HG03342 (cell line): ENCODE results near the gene RPS5.
A peak's percentile ranks its signal among the peaks of the same experiment; 100 is the strongest.
"Not testable (repeated sequence)": the region's sequence is repeated elsewhere in the genome, so short reads cannot be mapped to it uniquely, and the experiment has no call there.

ENCODE experiments used
- ATAC-seq: cut with Tn5 transposase; IDR thresholded peaks from one replicate; pipeline ENCODE4 v1.9.1; 2021; ENCODE audit warnings: mild to moderate bottlenecking, moderate library complexity; ENCODE audit not compliant: unreplicated experiment

Gene RPS5

DNA sequence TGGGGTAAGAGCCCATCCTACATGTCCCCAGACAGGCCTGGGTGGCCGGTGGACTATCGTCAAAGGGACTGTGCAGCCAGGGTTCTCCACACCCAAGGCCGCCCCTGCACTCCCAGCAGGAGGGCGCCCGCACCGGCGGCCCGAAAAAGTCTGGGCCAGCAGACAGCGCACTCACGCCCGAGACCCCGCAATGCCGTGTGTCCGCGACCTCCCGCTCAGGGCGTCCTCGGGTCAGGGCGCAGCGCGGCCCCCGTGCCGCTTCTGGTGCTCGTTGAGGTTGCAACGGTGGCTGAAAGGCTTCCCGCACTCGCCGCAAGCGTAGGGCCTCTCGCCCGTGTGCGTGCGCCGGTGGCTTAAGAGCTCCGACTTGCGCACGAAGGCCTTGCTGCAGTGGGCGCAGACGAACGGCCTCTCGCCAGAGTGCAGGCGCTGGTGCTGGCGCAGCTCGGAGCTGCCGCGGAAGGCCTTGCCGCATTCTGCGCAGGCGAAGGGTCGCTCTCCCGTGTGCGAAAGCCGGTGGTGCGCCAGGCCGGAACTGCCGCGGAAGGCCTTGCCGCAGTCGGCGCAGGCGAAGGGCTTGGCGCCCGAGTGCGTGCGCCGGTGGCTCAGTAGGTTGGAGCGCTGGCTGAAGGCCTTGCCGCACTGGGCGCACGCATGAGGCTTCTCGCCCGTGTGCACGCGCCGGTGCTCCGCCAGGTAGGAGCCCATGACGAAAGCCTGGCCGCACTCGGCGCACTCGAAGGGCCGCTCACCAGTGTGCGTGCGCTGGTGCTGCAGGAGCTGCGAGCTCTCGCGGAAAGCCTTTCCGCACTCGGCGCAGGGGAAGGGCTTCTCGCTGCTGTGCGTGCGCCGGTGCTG, 30.9 kb upstream of the RPS5 start:
- no peak for ATAC-seq

DNA sequence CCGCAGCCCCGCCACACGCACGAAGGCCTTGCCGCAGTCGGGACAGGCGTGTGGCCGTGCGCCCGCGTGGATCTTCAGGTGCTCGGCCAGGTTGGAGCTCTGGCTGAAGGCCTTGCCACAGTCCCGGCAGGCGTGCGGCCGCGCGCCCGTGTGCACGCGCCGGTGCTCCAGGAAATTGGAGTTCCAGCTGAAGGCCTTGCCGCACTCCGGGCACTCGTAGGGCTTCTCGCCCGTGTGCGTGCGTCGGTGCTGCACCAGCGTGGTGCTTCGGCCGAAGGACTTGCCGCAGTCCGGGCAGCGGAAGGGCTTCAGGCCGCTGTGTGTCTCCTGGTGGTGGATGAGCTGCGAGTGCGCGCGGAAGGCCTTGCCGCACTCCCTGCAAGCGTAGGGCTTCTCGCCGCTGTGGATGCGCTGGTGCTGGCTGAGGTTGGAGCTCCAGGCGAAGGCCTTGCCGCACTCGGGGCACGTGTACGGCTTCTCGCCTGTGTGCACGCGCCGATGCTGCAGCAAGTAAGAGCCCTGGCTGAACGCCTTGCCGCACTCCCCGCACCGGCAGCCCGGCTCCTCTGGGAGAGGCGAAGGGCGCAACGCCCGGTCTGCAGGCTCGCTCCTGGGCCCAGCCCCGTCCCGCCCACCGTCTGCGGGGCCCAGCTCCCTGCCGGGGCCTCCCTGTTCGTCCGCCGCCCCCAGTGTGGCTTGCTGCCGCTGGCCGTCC, 30.1 kb upstream of the RPS5 start:
- no peak for ATAC-seq

DNA sequence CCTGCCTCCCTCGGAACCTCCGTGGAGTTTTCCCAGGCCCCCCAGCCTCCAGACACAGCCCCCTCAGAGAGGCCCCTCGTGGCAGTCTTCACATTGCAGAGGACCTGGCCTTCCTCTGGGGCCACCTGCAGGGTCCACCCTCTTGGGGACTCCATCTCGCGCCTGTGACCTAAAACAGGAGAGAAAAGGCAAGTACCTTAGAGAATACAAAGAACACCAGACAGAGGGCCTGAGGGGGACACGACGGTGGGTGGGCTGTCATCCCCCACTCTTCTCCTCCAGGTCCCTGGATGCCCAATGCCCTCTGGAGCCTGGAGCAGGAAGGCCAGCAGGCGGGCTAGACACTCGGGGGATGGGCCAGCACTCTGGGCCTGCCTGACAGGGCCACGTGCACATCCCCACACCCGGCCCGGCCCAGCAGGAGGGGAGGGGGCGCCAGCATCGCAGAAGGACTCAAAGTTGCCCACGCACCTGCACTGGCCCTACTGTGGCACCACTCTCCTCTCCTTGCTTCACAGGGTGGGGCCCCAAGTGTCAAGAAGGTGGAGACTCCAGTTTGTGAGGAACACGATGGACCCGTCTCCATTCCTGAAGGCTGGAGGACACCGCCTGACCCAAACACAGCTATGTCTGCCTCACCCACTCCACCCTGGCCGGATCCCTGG, 29.5 kb upstream of the RPS5 start:
- ATAC-seq, result no peak

DNA sequence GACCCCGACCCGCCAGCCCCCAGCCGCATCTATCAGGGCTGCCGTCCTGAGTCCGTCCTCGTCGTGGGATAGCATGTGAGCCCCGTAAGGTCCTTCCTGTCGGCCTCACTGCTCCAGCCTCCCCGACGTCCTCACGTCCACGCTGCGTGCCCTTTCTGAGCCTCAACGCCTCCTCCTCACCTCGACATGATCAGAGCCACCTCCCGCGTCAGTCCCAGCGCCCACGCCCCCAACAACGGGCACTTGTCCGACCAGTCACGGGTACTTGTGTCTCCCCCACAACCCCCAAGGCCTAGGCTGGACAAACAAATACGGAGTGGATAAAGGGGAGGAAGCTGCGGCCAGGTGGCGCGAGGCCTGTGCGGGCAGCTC, 25.2 kb upstream of the RPS5 start:
- no peak for ATAC-seq

DNA sequence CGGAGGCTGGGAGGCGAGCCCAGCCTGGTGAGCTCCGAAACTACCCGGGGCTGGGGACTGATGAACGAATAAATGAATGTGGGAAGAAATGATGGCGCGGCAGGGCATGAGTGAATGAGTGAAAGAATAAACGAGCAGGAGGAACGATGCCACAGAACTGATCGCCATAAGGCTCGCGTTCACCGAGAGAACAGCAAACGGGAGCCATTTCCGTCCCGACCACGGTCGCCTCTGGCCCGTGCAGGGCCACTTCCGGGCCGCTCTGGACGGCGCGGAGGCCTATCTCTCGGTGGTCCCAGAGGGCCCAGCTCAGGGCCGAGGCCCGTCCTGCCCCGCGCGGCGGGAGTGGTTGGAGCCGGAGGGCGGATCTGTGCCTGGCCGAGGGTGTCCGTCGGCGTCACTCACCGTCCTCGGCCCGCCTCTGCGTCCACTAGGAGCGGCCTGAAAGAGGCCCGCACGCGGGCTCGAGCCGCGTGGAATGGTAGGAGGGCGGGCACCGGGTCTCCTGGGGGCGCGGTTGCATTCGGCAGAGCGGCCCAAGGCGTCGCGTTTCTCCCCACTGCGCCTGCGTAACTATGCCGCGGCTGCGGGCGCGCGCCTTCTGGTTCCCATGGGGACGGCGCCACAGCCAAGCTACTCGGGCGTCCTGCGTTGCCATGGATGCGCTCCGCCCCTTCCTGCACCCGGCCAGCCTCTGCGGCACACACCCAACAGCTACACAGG, 24.6 kb upstream of the RPS5 start, which contains the start of gene ZNF497:
Gene ZNF497, minus strand, starts transcription at position 480 of the 723 bp plus-strand sequence. CDS start 5,116 bp downstream, outside the sequence.
- peak; percentile 76 for ATAC-seq

DNA sequence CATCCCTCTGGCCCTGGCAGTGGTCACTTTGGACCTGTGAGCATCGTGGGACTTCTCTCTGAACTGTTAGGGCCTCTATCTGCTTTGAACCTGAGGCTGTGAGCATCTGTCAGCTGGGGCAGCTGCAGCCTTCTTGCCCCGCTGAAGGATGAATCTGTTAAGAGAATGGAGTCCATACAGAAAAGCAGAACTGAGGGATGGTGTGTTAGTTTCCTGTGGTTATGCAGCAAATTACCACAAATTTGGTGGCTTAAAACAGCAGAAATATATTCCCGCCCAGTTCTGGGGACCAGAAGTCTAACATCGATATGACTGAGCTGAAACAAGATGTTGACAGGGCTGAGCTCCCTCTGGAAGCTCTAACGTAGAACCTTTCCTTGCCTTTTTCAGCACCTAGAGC, 22.9 kb upstream of the RPS5 start:
- no peak for ATAC-seq

DNA sequence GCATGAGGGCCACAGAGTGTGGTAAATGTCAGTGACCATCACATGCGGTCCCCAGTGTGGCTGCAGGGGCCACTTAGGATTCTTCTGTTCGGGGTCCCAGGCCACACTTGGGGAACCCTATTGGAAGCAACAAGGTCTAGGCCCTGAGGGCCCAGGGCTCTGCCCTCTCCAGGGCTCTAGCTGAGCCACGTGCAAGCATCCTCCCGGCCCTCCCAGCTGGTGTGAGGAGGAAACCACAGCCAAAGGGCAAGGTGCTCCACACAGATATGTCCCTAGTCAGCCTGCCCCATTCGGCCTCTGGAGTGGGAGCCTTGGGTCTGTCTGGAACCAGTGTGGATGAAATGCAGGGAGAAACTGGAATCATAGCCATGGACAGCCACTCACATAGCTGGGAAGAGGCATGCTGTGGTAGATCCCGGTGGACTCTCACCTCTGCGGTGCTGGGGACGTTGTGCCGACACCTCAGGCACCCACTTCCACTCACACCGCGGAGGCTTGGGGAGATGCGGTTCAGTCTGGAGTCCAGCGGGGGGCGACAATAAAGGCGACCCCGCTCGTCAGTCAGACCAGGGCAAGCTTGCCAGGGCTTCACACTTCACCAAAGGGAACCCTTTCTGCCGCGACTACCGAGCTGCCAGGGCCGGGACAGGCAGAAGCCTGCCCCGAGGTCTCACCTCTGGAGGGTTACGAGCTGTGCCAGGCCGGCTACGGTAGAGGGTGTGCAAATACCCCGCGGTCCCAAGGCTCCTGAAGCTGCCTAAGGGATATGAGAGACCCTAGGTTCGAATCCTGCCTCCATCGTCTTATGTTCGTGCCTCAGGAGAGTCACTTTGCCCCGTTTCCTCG, 20.3 kb upstream of the RPS5 start:
- no peak for ATAC-seq

DNA sequence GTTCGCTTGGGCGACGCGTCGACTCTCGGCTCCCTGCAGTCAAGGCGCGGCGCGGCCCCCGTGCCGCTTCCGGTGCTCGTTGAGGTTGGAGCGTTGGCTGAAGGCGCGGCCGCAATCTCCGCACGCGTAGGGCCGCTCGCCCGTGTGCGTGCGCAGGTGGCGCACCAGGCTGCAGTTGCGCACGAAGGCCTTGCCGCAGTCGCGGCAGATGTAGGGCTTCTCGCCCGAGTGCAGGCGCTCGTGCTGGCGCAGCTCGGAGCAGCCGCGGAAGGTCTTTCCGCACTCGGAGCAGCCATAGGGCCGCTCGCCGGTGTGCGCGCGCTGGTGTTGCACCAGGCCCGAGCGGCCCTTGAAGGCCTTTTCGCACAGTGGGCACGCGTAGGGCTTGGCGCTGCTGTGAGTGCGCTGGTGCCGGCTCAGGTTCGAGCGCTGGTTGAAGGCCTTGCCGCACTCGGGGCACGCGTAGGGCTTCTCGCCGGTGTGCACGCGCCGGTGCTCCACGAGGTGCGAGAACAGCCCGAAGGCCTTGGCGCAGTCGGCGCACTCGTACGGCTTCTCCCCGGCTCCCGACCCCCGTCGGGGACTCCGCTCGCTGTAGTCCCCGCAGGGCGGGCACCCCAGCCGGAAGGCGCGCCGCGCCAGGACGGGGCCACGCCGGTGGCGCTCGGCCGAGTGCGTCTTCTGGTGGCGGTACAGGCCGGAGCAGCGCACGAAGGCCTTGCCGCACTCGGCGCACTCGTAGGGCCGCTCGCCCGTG, 19.2 kb upstream of the RPS5 start:
- no peak for ATAC-seq

DNA sequence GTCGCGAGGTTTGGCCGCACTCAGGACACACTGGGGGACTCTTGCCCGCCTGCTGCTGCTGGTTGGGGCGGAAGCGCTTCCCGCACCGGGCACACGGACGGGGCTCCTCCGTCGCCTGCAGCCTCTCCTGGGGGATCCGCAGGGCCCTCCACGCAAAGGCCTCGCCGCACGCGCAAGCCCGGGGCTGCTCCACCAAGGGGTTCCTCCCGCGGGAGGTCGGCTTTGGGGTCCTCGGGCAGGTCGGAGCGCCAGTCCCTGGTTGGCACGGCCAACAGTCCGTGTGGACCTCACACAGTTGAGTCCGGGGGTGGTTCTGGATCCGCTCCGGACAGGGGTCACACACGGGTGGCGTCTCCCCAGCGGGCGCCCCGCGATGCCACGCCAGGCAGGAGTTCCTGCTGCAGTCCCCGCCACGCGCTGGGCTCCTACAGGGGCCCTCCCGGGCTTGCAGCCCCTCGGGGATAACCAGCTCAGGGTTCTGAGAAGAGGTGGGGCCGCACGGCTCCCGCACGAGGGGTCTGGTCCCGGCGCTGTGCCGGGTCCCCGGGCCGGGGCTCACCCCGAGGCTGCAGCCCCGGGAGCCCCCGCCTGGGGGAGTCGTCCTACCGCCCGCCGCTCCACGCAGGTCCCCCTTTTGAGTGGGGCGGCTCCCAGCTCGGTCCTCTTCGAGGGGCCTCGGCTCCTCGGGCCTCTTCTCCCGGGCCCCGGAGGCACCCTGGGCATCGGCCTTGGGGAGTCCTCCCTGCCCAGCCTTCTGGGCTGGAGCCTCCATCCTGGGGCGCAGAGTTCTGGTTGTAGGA, 18.3 kb upstream of the RPS5 start:
- no peak for ATAC-seq

DNA sequence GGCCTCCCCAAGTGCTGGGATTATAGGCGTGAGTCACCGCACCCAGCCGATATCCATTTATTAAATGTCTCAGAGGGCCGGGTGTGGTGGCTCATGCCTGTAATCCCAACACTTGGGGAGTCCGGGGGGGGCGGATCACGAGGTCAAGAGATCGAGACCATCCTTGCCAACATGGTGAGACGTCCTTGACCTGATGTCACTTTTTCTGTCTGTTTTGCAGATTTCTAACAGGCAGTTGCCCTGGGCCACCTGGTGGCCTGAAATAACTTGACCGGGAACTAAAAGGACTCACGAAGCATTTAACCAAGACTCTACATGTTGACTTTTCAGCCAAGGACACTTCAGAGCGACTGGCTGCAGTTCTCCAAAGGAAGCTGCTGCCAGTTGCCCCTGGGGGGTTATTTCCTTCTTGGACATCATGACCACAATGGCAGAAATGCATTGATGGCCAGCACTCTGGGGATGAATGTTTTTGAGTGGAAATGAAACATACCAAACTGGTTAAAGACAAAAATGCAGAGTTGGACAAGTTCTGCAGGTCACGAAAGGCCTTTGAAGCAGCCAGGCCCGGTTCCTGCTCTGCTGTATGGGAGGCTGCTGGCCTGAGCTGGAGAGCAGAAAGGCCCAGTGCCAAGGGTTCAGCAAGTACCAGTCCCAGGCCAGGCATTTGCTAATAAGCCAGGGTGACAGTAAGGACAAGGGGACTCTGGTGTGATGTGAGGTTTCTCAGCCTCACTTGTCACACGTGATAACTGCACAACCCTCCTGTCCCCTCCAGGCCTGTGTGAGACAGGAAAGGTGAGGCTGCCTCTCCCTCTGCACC, 14.5 kb upstream of the RPS5 start:
- no peak for ATAC-seq

DNA sequence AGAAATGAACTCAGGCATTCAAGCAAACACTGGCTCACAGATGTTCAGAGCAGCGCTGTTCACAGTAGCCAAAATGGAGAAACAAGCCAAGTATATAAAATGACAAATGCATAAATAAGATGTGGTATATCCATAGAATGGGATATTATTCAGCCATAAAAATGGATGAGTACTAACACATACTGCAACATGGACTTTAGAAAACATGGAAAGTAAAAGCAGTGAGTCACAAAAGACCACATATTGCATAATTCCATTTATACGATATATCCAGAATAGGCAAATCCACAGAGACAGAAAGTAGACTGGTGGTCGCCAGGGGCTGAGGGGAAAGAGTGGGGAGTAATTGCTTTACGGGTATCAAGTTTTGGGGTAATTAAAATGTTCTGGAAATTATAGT, 12.9 kb upstream of the RPS5 start:
- no peak for ATAC-seq

DNA sequence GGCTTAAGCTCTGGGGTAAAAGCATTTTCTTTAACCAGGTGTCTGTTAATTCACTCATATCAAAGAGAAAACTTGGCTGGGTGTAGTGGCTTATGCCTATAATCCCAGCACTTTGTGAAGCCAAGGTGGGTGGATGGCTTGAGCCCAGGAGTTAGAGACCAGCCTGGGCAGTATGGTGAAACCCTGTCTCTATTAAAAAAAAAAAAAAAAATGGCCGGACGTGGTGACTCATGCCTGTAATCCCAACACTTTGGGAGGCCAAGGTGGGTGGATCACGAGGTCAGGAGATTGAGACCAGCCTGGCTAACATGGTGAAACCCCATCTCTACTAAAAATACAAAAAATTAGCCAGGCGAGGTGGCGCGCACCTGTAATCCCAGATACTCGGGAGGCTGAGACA, 10.3 kb upstream of the RPS5 start:
- not testable (repeated sequence) for ATAC-seq

DNA sequence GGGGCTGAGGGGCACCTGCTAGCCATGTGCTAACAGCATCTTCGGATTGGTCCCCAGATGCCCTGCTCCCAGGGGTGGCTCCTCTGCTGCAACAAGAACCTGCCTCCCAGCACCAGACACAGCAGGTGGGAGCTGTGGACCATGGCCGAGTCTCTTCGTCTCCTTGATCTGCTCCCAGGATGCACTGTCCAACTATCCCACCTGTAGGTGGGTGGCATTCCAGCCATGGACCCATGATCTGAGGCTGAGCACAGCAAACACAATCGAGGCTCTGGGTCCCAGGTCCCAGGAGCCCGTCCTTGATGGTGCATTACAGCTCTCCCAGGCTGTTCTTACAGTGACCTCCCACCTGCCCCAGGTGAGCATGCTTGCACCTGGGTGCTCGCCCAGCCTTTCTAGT, 7.8 kb upstream of the RPS5 start:
- ATAC-seq, result no peak

DNA sequence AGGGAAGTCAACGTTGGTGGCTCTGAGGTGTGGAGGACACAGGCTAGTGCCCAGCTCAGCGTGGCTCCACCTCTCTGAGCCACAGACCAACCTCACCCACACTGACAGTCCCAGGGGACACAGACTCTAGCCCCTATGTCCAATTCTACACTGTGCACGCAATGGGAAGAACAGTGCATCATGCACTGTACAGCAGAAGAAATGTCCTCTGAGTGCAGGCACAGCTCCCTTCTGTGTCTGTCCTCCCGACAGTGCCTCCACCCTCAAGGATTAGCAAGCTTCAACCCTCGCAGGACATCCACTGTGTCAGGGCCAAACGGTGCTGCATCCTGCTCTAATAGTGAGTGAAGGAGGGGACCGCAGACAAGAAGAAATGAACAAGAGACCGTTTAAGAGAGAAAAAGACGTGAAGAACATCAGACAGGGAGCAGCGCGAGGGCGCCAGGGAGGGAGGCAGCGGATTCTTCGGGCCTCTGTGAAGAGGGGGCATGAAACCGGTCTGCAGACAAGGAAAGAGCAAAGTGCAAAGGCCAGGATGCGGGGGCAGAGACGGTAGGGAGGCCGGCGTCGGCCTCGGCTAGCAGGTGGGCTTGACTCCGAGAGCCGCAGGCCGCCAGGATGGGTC, 6.9 kb upstream of the RPS5 start:
- no peak for ATAC-seq

DNA sequence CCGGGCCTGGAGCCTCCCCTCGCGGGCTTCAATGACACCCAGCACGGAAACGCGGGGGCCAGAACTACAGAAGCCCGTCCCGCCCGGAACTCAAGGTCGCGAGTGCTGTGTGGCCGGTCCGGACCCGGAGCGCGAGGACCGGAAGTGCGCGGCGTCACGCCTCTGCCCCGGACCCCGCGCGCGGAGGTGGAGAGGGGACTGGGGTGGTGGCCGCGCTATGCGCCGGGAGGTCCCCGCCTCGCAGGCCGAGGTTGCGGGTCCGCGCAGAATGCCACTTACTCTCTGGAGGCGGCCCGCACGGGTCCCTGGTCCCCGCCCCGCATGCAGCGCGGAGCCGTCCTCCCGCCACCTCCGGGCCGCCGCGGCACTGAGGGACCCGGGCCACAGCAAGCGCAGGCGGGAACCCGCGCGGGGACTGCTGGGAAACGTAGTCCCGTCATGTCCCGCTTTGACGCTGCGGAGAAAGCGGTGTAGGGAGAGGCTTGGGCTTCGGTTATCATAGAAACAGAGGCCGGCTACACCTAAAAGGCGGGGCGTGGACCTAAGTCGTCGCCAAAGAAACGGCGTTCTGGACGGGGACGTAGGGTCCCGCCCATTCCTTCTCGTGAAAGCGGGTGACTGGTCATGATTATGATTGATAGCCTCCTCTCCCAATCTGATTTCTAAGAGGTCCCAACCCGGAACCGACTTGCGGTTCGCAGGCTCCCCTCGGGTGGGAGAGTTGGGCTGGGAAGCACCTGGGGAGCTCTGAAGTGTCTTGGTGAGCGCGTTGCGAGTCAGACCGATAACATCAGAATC, 6.2 kb upstream of the RPS5 start, which contains the start of gene ZNF837:
Gene ZNF837, minus strand, starts transcription at position 369 of the 798 bp plus-strand sequence. CDS start 11,698 bp downstream, outside the sequence.
- peak; percentile 74 for ATAC-seq

DNA sequence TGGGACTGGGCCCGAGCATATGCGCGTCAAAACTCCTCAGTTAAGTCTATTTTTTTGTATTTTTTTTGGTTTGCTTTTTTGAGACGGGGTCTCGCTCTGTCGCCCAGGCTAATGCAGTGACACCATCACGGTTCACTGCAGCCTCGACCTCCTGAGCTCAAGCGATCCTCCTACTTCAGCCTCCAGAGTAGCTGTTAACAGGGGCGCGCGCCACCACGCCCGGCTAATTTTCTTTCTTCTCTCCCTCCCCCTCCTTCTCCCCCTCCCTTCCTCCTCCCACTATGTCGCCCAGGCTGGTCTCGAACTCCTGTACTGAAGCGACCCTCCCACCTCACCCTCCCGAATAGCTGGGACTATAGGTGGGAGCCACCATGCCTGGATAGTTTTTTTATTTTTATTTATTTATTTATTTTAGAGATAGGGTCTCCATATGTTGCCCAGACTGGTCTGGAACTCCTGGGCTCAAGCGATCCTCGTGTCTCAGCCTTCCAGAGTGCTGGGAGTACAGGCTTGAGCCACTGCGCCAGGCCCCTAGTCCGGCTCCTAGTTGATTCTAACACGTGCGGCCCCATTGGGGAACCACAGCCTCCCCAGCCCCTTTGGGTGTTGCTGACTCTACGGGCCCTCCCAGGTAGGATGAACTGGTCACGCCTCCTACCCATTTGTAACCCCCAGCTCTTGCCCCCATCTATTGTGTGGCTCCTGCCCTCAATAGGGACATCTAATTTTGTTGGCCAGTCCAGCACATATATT, 5.4 kb upstream of the RPS5 start:
- ATAC-seq, result no peak
